ENCODE results near the gene OPTN.
A peak's percentile ranks its signal among the peaks of the same experiment; 100 is the strongest.

GRCh38 chr10:13100349-13101294 is 659 bp downstream of the OPTN start:
- TF ChIP-seq CTCF (IDR thresholded peaks at IDR 0.05 in 4 of 5, conservative IDR thresholded peaks at IDR 0.05 in 1 of 5) (no peak), POLR2A (IDR thresholded peaks at IDR 0.05) (peak in 1 of 2 donors; percentile 56)

Measured in gastrocnemius medialis (tissue), 4 donors.